ENCODE data around the gene ZNF497.

The ZNF497 gene

GRCh38 chr19:58326914-58327726, 35.4 kb downstream of the ZNF497 start, which contains the start of gene ZSCAN22:
ZSCAN22 (plus strand) TSS chr19:58326994; CDS start chr19:58334803, 7,809 bp downstream.
- peaks cover 3% of the 10 kb centered on the region; the same call in 1 of the 2 replicates for H3K4me1 ChIP-seq (ENCODE audit: control insufficient read depth, insufficient read depth, low read length)
- POLR2A ChIA-PET, result interaction anchor here (0.6 to 2.1 kb wide), 20 partner anchors 9 to 249 kb away, joined by 3 to 38 read pairs (median 6); partner anchors contain the start of genes ERVK3-1, RPS5, TRIM28 and ZBTB45
- CTCF ChIA-PET, result interaction anchor here (0.7 to 1.5 kb wide), 3 partner anchors 20 to 109 kb away, joined by 3 to 4 read pairs (median 3); no protein-coding TSS in a partner anchor
- H3K9me3 ChIP-seq (ENCODE audit: control insufficient read depth, insufficient read depth, low read depth, low read length), result no peaks in the 10 kb centered on the region
- peak within 1 kb of the TSS; percentile 67; the same call in 1 of the 2 replicates for H3K27ac ChIP-seq (ENCODE audit: extremely low read depth, low read depth, low read length)
- H3K4me3 ChIP-seq (ENCODE audit: low read depth, low read length), result peak within 1 kb of the TSS; percentile 98
- peaks cover 0 to 10% of the 10 kb centered on the region in 2 experiments; a peak in 2 of 3 replicates for H3K36me3 ChIP-seq (ENCODE audit: control insufficient read depth in 2 of 2, insufficient read depth in 1 of 2, low read length in 2 of 2)
- TF ChIP-seq ZNF24 (tag by site-specific recombination; IDR thresholded peaks at IDR 0.05) (peak; percentile 88), ZBTB11 (tag by site-specific recombination; conservative IDR thresholded peaks at IDR 0.05; ENCODE audit: low read depth) (peak; percentile 100), GLI4 (tag by site-specific recombination; IDR thresholded peaks at IDR 0.05) (peak; percentile 93), ZNF416 (tag by site-specific recombination; IDR thresholded peaks at IDR 0.05) (no peak), YY1 (tag by site-specific recombination; IDR thresholded peaks at IDR 0.05) (peak; percentile 78; the same call in 1 of the 2 replicates), KLF7 (tag by site-specific recombination; IDR thresholded peaks at IDR 0.05; ENCODE audit: borderline replicate concordance) (peak; percentile 92; the same call in 1 of the 2 replicates), CTCF (tag by site-specific recombination; IDR thresholded peaks at IDR 0.05) (peak; percentile 70), ZNF426 (tag by site-specific recombination; IDR thresholded peaks at IDR 0.05) (no peak), HOXC10 (CRISPR knock-in tag; IDR thresholded peaks at IDR 0.05) (no peak), ZSCAN18 (tag by site-specific recombination; IDR thresholded peaks at IDR 0.05) (no peak; the same call in 1 of the 2 replicates), SP7 (tag by site-specific recombination; IDR thresholded peaks at IDR 0.05) (peak; percentile 88), ZNF37A (tag by site-specific recombination; IDR thresholded peaks at IDR 0.05) (no peak), ZFP37 (tag by site-specific recombination; IDR thresholded peaks at IDR 0.05) (peak; percentile 100), ZNF677 (tag by site-specific recombination; IDR thresholded peaks at IDR 0.05) (no peak), ZBTB6 (tag by site-specific recombination; IDR thresholded peaks at IDR 0.05) (peak; percentile 62; the same call in 1 of the 2 replicates), SALL2 (tag by site-specific recombination; IDR thresholded peaks at IDR 0.05; ENCODE audit: borderline replicate concordance) (no peak), ZBTB49 (tag by site-specific recombination; IDR thresholded peaks at IDR 0.05; ENCODE audit: low read depth) (peak; percentile 57; the same call in 1 of the 2 replicates), ZNF521 (tag by site-specific recombination; IDR thresholded peaks at IDR 0.05) (no peak), PRDM6 (tag by site-specific recombination; IDR thresholded peaks at IDR 0.05) (no peak), ZBTB1 (tag by site-specific recombination; IDR thresholded peaks at IDR 0.05) (no peak), ZNF514 (tag by site-specific recombination; IDR thresholded peaks at IDR 0.05) (no peak), KLF16 (tag by site-specific recombination; IDR thresholded peaks at IDR 0.05) (peak; percentile 99)
